NCI-H345 treated with DMSO at 0.1 percent for 48 hours (cell line): ENCODE data around the gene CXCR6.

Experiments
- DNase-seq: peaks from one replicate; lab custom pipeline; 2025; ENCODE audit not compliant: unreplicated experiment; lab: John Stamatoyannopoulos, UW

The CXCR6 gene

GRCh38 chr3:45943207-45943846 lies at the start of gene CXCR6:
Gene CXCR6 (plus strand): TSS chr3:45943464. CDS start chr3:45946482, 3,018 bp downstream.
- no peak for DNase-seq

- DNase-seq, result no peak
Observed at GRCh38 chr3:45894015-45894414, 49.2 kb upstream of the CXCR6 start.

- DNase-seq, result no peak
Observed at GRCh38 chr3:45895686-45896468, 47.4 kb upstream of the CXCR6 start.

GRCh38 chr3:45896956-45897355 lies 46.3 kb upstream of the CXCR6 start:
- no peak for DNase-seq

GRCh38 chr3:45904931-45905330 lies 38.3 kb upstream of the CXCR6 start:
- no peak for DNase-seq

- DNase-seq, result no peak
Observed at GRCh38 chr3:45905755-45906154, 37.5 kb upstream of the CXCR6 start.

- no peak for DNase-seq
Observed at GRCh38 chr3:45906681-45907407, 36.4 kb upstream of the CXCR6 start.

- DNase-seq, result no peak
Observed at GRCh38 chr3:45907769-45908705, 35.2 kb upstream of the CXCR6 start.

- no peak for DNase-seq
Observed at GRCh38 chr3:45908761-45909160, 34.5 kb upstream of the CXCR6 start.

- no peak for DNase-seq
Observed at GRCh38 chr3:45909542-45909941, 33.7 kb upstream of the CXCR6 start.

GRCh38 chr3:45910892-45911291 lies 32.4 kb upstream of the CXCR6 start:
- no peak for DNase-seq

- no peak for DNase-seq
Observed at GRCh38 chr3:45911511-45912226, 31.6 kb upstream of the CXCR6 start.

- DNase-seq, result no peak
Observed at GRCh38 chr3:45912435-45912834, 30.8 kb upstream of the CXCR6 start.

- no peak for DNase-seq
Observed at GRCh38 chr3:45914362-45915058, 28.8 kb upstream of the CXCR6 start.

GRCh38 chr3:45915059-45915439 lies 28.2 kb upstream of the CXCR6 start:
- no peak for DNase-seq

- DNase-seq, result no peak
Observed at GRCh38 chr3:45915518-45916231, 27.6 kb upstream of the CXCR6 start.

GRCh38 chr3:45917146-45917898 lies 25.9 kb upstream of the CXCR6 start:
- peak; percentile 57 for DNase-seq
